ENCODE results near the gene LILRB2.
"Not testable (repeated sequence)": the region's sequence is repeated elsewhere in the genome, so short reads cannot be mapped to it uniquely, and the experiment has no call there.

Gene LILRB2

DNA sequence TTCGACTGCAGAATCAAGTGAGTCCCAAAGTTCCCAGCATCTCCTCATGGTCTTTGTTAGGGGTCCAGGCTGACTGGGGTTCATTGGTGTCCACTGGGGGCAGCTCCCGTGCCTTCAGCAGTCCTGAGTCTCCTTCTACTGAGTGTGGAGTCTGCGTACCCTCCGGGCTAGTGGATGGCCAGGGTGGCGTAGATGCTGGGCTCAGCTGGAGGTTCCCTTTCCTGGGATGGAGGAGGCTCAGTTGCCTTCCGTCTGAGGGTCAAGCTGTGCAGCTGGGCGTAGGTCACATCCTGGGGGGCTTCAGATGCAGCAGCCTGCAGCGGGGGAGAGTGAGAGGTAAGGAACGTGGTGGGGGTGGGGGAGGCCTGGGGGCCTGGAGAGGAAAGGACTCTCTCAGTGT is 6.4 kb downstream of the LILRB2 start:
- not testable (repeated sequence) for H2BK5ac ChIP-seq (ENCODE audit: low read depth, low read length, poor library complexity, severe bottlenecking); DNase-seq; H3K79me1 ChIP-seq (replicated peaks; ENCODE audit: low read length, poor library complexity, severe bottlenecking); H3K4ac ChIP-seq (ENCODE audit: low read depth in 1 of 2, low read length in 2 of 2); H3K4me1 ChIP-seq (ENCODE audit: control insufficient read depth, insufficient read depth, low read depth, low read length); H2BK12ac ChIP-seq (ENCODE audit: low read length in 2 of 2); H3K4me2 ChIP-seq (ENCODE audit: low read length, poor library complexity, severe bottlenecking); H4K91ac ChIP-seq (ENCODE audit: low read length); H2BK15ac ChIP-seq (ENCODE audit: low read depth, poor library complexity, severe bottlenecking); H3K36me3 ChIP-seq (ENCODE audit: control insufficient read depth in 1 of 2, insufficient read depth in 2 of 2, low read depth in 1 of 2, low read length in 2 of 2); H3K27ac ChIP-seq (ENCODE audit: low read length, poor library complexity, severe bottlenecking); H3K18ac ChIP-seq (ENCODE audit: low read depth in 1 of 2, low read length in 2 of 2); H2BK120ac ChIP-seq (ENCODE audit: low read depth, low read length); H2AK5ac ChIP-seq (ENCODE audit: low read length, severe bottlenecking); H3K9ac ChIP-seq (ENCODE audit: low read length); H4K8ac ChIP-seq (ENCODE audit: low read length); H2AFZ ChIP-seq (ENCODE audit: low read depth, low read length); H3K23ac ChIP-seq (ENCODE audit: low read length in 2 of 2); H3K14ac ChIP-seq (ENCODE audit: low read length in 2 of 2); H3K4me3 ChIP-seq (ENCODE audit: insufficient read depth in 1 of 2, low read depth in 1 of 2, low read length in 2 of 2); H3K9me3 ChIP-seq (ENCODE audit: control insufficient read depth, low read length)
- WGBS, result 65% methylated on average over 8 of the region's 9 CpGs
- H3K27me3 ChIP-seq (ENCODE audit: control insufficient read depth in 1 of 2, insufficient read depth in 1 of 2, low read length in 2 of 2), result peaks cover 0 to 18% of the 10 kb centered on the region in 2 experiments

DNA sequence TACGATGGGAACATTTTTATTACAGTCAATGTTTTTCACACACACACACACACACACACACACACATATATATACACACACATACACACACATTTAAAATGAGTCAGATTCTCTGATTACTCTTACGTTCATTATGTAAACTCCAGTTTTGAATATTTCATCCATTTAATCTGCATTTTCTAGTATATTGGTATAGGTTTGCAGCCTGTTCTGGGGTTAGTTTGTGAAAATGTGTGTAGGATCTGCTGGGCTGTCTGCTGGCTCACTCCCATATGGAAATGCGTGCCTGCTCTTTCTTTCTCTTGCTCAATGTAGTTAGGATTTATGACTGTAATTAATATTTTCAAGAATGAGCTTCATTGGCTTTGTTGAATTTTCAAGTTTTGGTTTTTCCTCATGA is 7.1 kb downstream of the LILRB2 start:
- Histone ChIP-seq H2BK120ac (ENCODE audit: low read depth, low read length) (no peak overlapping the region), H2AK5ac (ENCODE audit: low read length, severe bottlenecking) (no peak overlapping the region), H3K4me3 (ENCODE audit: insufficient read depth in 1 of 2, low read depth in 1 of 2, low read length in 2 of 2) (no peak overlapping the region), H3K27me3 (ENCODE audit: control insufficient read depth in 1 of 2, insufficient read depth in 1 of 2, low read length in 2 of 2) (peaks cover 0 to 17% of the 10 kb centered on the region in 2 experiments), H2BK5ac (ENCODE audit: low read depth, low read length, poor library complexity, severe bottlenecking) (no peak overlapping the region), H2BK12ac (ENCODE audit: low read length in 2 of 2) (no peak overlapping the region), H4K8ac (ENCODE audit: low read length) (no peak overlapping the region), H3K23ac (ENCODE audit: low read length in 2 of 2) (no peak overlapping the region), H3K18ac (ENCODE audit: low read depth in 1 of 2, low read length in 2 of 2) (no peak overlapping the region), H3K4me1 (ENCODE audit: control insufficient read depth, insufficient read depth, low read depth, low read length) (no peaks in the 10 kb centered on the region), H3K9me3 (ENCODE audit: control insufficient read depth, low read length) (no peaks in the 10 kb centered on the region), H3K4ac (ENCODE audit: low read depth in 1 of 2, low read length in 2 of 2) (no peak overlapping the region), H3K79me1 (replicated peaks; ENCODE audit: low read length, poor library complexity, severe bottlenecking) (no peaks in the 10 kb centered on the region), H3K14ac (ENCODE audit: low read length in 2 of 2) (no peak overlapping the region), H3K27ac (ENCODE audit: low read length, poor library complexity, severe bottlenecking) (no peak overlapping the region), H4K91ac (ENCODE audit: low read length) (no peak overlapping the region), H2AFZ (ENCODE audit: low read depth, low read length) (no peak overlapping the region), H3K4me2 (ENCODE audit: low read length, poor library complexity, severe bottlenecking) (no peak overlapping the region), H2BK15ac (ENCODE audit: low read depth, poor library complexity, severe bottlenecking) (no peak overlapping the region), H3K36me3 (ENCODE audit: control insufficient read depth in 1 of 2, insufficient read depth in 2 of 2, low read depth in 1 of 2, low read length in 2 of 2) (no peaks in the 10 kb centered on the region), H3K9ac (ENCODE audit: low read length) (no peak overlapping the region)
- 77% methylated on average over 2 of the region's 3 CpGs for WGBS
- no peak for DNase-seq

DNA sequence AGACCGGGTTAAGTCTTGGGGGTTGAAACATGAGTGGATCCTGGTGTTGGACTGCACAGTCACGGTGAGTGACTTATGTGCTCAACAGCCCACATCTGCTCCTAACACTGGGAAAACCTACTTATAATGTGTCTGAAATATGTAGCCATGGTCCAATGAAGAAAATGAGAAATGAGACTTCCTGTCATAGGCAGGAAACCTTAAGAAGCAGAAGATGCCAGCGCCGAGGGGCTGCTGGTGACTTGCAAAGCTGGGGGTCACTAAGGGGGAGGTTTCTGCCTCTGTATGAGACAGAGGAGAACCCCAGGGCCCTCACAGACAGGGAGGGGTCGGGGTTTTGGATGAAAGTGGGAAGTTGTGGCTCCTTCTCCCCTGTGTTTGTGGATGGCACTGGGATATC is 8.7 kb downstream of the LILRB2 start:
- not testable (repeated sequence) for H2BK15ac ChIP-seq (ENCODE audit: low read depth, poor library complexity, severe bottlenecking); H3K4me3 ChIP-seq (ENCODE audit: insufficient read depth in 1 of 2, low read depth in 1 of 2, low read length in 2 of 2); H2BK5ac ChIP-seq (ENCODE audit: low read depth, low read length, poor library complexity, severe bottlenecking); H3K4me2 ChIP-seq (ENCODE audit: low read length, poor library complexity, severe bottlenecking); H3K79me1 ChIP-seq (replicated peaks; ENCODE audit: low read length, poor library complexity, severe bottlenecking); H2AFZ ChIP-seq (ENCODE audit: low read depth, low read length); H2BK120ac ChIP-seq (ENCODE audit: low read depth, low read length); H3K27ac ChIP-seq (ENCODE audit: low read length, poor library complexity, severe bottlenecking); H4K8ac ChIP-seq (ENCODE audit: low read length); H4K91ac ChIP-seq (ENCODE audit: low read length); H2AK5ac ChIP-seq (ENCODE audit: low read length, severe bottlenecking); H2BK12ac ChIP-seq (ENCODE audit: low read length in 2 of 2); H3K14ac ChIP-seq (ENCODE audit: low read length in 2 of 2); H3K4me1 ChIP-seq (ENCODE audit: control insufficient read depth, insufficient read depth, low read depth, low read length); H3K9ac ChIP-seq (ENCODE audit: low read length); DNase-seq; H3K9me3 ChIP-seq (ENCODE audit: control insufficient read depth, low read length); H3K4ac ChIP-seq (ENCODE audit: low read depth in 1 of 2, low read length in 2 of 2); H3K36me3 ChIP-seq (ENCODE audit: control insufficient read depth in 1 of 2, insufficient read depth in 2 of 2, low read depth in 1 of 2, low read length in 2 of 2); H3K18ac ChIP-seq (ENCODE audit: low read depth in 1 of 2, low read length in 2 of 2); H3K23ac ChIP-seq (ENCODE audit: low read length in 2 of 2)
- WGBS, result 75% methylated on average over 4 of the region's 5 CpGs
- H3K27me3 ChIP-seq (ENCODE audit: control insufficient read depth in 1 of 2, insufficient read depth in 1 of 2, low read length in 2 of 2), result peaks cover 0 to 24% of the 10 kb centered on the region in 2 experiments

GRCh38 chr19:54271587-54271986 is 9.3 kb downstream of the LILRB2 start:
- not testable (repeated sequence) for H2BK15ac ChIP-seq (ENCODE audit: low read depth, poor library complexity, severe bottlenecking); H3K36me3 ChIP-seq (ENCODE audit: control insufficient read depth in 1 of 2, insufficient read depth in 2 of 2, low read depth in 1 of 2, low read length in 2 of 2); H2BK120ac ChIP-seq (ENCODE audit: low read depth, low read length); H2AFZ ChIP-seq (ENCODE audit: low read depth, low read length); H3K4me2 ChIP-seq (ENCODE audit: low read length, poor library complexity, severe bottlenecking); H3K23ac ChIP-seq (ENCODE audit: low read length in 2 of 2); H3K27ac ChIP-seq (ENCODE audit: low read length, poor library complexity, severe bottlenecking); H3K14ac ChIP-seq (ENCODE audit: low read length in 2 of 2); H2AK5ac ChIP-seq (ENCODE audit: low read length, severe bottlenecking); H3K4me3 ChIP-seq (ENCODE audit: insufficient read depth in 1 of 2, low read depth in 1 of 2, low read length in 2 of 2); H3K4me1 ChIP-seq (ENCODE audit: control insufficient read depth, insufficient read depth, low read depth, low read length); H2BK12ac ChIP-seq (ENCODE audit: low read length in 2 of 2); H3K9ac ChIP-seq (ENCODE audit: low read length); H2BK5ac ChIP-seq (ENCODE audit: low read depth, low read length, poor library complexity, severe bottlenecking); H3K79me1 ChIP-seq (replicated peaks; ENCODE audit: low read length, poor library complexity, severe bottlenecking); H4K8ac ChIP-seq (ENCODE audit: low read length); DNase-seq; H3K18ac ChIP-seq (ENCODE audit: low read depth in 1 of 2, low read length in 2 of 2); H4K91ac ChIP-seq (ENCODE audit: low read length); H3K9me3 ChIP-seq (ENCODE audit: control insufficient read depth, low read length); H3K4ac ChIP-seq (ENCODE audit: low read depth in 1 of 2, low read length in 2 of 2)
- WGBS, result 40% methylated on average over 1 of the region's 4 CpGs
- H3K27me3 ChIP-seq (ENCODE audit: control insufficient read depth in 1 of 2, insufficient read depth in 1 of 2, low read length in 2 of 2), result peaks cover 0 to 24% of the 10 kb centered on the region in 2 experiments

All from mesenchymal stem cell (in vitro differentiated cells and primary cell).